A549 treated with AZD2906 at 1 μM for 4 hours (cell line): ENCODE measurements around the gene ADAMTS1. TPM values are rescaled to one million over a fixed set of nuclear protein-coding genes. Genes with fewer than 3 reads are reported as not detected.

Experiments used
- total RNA-seq: library from RNA; stranded (reverse); fragments of 200-300 nt; extraction: Qiagen RNA extraction; gene quantifications from 5 replicates; pipeline ENCODE4 v1.2.3, GENCODE V29; 2022

ADAMTS1 gene
- 0.04 to 0.10 TPM (median 0.07 TPM) in 5 replicates for total RNA-seq

GRCh38 chr21:26845066-26845758, at the start of gene ADAMTS1:
TSS of gene ADAMTS1 (minus strand) at chr21:26845409. CDS start at chr21:26844954, 455 bp downstream.

Other genes with a start within 250 kb of the ADAMTS1 start
- gene ADAMTS5, start 121.7 kb upstream of the ADAMTS1 start, total RNA-seq = not detected in 5 replicates